ENCODE data around the gene CHST13. TPM values are rescaled to one million over a fixed set of nuclear protein-coding genes. Genes with fewer than 3 reads are reported as not detected.

CHST13 gene
- total and polyA plus RNA-seq, 4 donors: 0.33 to 0.55 TPM; not detected in 2

- intact Hi-C loops (cut with DNase I): loop anchor here in 1 of 2 donors (10.0 kb wide), 1 partner anchor 215 kb away; no protein-coding TSS in a partner anchor
- Histone ChIP-seq H3K4me3 (ENCODE audit: low read length in 2 of 2) (no peak overlapping the region), H3K27ac (ENCODE audit: low read depth in 1 of 2, low read length in 2 of 2) (no peak overlapping the region), H3K9me3 (ENCODE audit: control insufficient read depth, low read length) (no peaks in the 10 kb centered on the region), H3K4me1 (ENCODE audit: control insufficient read depth in 1 of 2, insufficient read depth in 2 of 2, low read length in 2 of 2) (no peaks in the 10 kb centered on the region), H3K36me3 (ENCODE audit: control insufficient read depth in 1 of 2, insufficient read depth in 2 of 2, low read length in 1 of 2) (no peaks in the 10 kb centered on the region), H3K27me3 (ENCODE audit: control insufficient read depth in 1 of 2, insufficient read depth in 2 of 2, low read length in 1 of 2) (no peaks in the 10 kb centered on the region)
- peak in 1 of 2 donors; percentile 50 for DNase-seq
- no peak for ATAC-seq (ENCODE audit: low FRiP score)
- 79 to 93% methylated on average over 1 of the region's 1 CpG for WGBS, 2 donors
These were observed 44.3 kb upstream of the CHST13 start for GRCh38 chr3:126479642-126480041.

- Histone ChIP-seq H3K36me3 (ENCODE audit: control insufficient read depth in 1 of 2, insufficient read depth in 2 of 2, low read length in 1 of 2) (no peaks in the 10 kb centered on the region), H3K9me3 (ENCODE audit: control insufficient read depth, low read length) (no peaks in the 10 kb centered on the region), H3K27ac (ENCODE audit: low read depth in 1 of 2, low read length in 2 of 2) (no peak overlapping the region), H3K4me1 (ENCODE audit: control insufficient read depth in 1 of 2, insufficient read depth in 2 of 2, low read length in 2 of 2) (no peaks in the 10 kb centered on the region), H3K4me3 (ENCODE audit: low read length in 2 of 2) (no peak overlapping the region), H3K27me3 (ENCODE audit: control insufficient read depth in 1 of 2, insufficient read depth in 2 of 2, low read length in 1 of 2) (no peaks in the 10 kb centered on the region)
- 87 to 92% methylated on average over 5 of the region's 5 CpGs for WGBS, 2 donors
- no peak for ATAC-seq (ENCODE audit: low FRiP score)
- intact Hi-C loops (cut with DNase I): no loop called here
- peak in 1 of 2 donors; percentile 43 for DNase-seq
These were observed 43.7 kb upstream of the CHST13 start for GRCh38 chr3:126480206-126480605.

GRCh38 chr3:126480861-126481260 is 43.1 kb upstream of the CHST13 start:
- DNase-seq (peak in 1 of 2 donors; percentile 77), ATAC-seq (ENCODE audit: low FRiP score) (no peak)
- 23 to 33% methylated on average over 8 of the region's 8 CpGs for WGBS, 2 donors

GRCh38 chr3:126481808-126482502 is 42.0 kb upstream of the CHST13 start:
- no peaks in the 10 kb centered on the region for H3K4me1 ChIP-seq (ENCODE audit: control insufficient read depth in 1 of 2, insufficient read depth in 2 of 2, low read length in 2 of 2)
- WGBS, 2 donors: 91 to 93% methylated on average over 16 of the region's 16 CpGs
- no peak for ATAC-seq (ENCODE audit: low FRiP score)
- no peaks in the 10 kb centered on the region for H3K36me3 ChIP-seq (ENCODE audit: control insufficient read depth in 1 of 2, insufficient read depth in 2 of 2, low read length in 1 of 2)
- H3K9me3 ChIP-seq (ENCODE audit: control insufficient read depth, low read length): no peaks in the 10 kb centered on the region
- no peak overlapping the region for H3K27ac ChIP-seq (ENCODE audit: low read depth in 1 of 2, low read length in 2 of 2)
- H3K4me3 ChIP-seq (ENCODE audit: low read length in 2 of 2): no peak overlapping the region
- peak in 1 of 2 donors; percentile 82 for DNase-seq
- intact Hi-C loops (cut with DNase I): no loop called here
- no peaks in the 10 kb centered on the region for H3K27me3 ChIP-seq (ENCODE audit: control insufficient read depth in 1 of 2, insufficient read depth in 2 of 2, low read length in 1 of 2)

More at GRCh38 chr3:126480861-126481260, 43.1 kb upstream of the CHST13 start:
- intact Hi-C loops (cut with DNase I): no loop called here
- no peaks in the 10 kb centered on the region for H3K36me3 ChIP-seq (ENCODE audit: control insufficient read depth in 1 of 2, insufficient read depth in 2 of 2, low read length in 1 of 2)
- no peak overlapping the region for H3K4me3 ChIP-seq (ENCODE audit: low read length in 2 of 2)
- H3K27me3 ChIP-seq (ENCODE audit: control insufficient read depth in 1 of 2, insufficient read depth in 2 of 2, low read length in 1 of 2): no peaks in the 10 kb centered on the region
- no peaks in the 10 kb centered on the region for H3K4me1 ChIP-seq (ENCODE audit: control insufficient read depth in 1 of 2, insufficient read depth in 2 of 2, low read length in 2 of 2)
- no peaks in the 10 kb centered on the region for H3K9me3 ChIP-seq (ENCODE audit: control insufficient read depth, low read length)
- no peak overlapping the region for H3K27ac ChIP-seq (ENCODE audit: low read depth in 1 of 2, low read length in 2 of 2)

GRCh38 chr3:126482503-126483255 is 41.3 kb upstream of the CHST13 start:
- Histone ChIP-seq H3K27ac (ENCODE audit: low read depth in 1 of 2, low read length in 2 of 2) (no peak overlapping the region), H3K27me3 (ENCODE audit: control insufficient read depth in 1 of 2, insufficient read depth in 2 of 2, low read length in 1 of 2) (no peaks in the 10 kb centered on the region), H3K9me3 (ENCODE audit: control insufficient read depth, low read length) (no peaks in the 10 kb centered on the region), H3K36me3 (ENCODE audit: control insufficient read depth in 1 of 2, insufficient read depth in 2 of 2, low read length in 1 of 2) (no peaks in the 10 kb centered on the region), H3K4me3 (ENCODE audit: low read length in 2 of 2) (no peak overlapping the region), H3K4me1 (ENCODE audit: control insufficient read depth in 1 of 2, insufficient read depth in 2 of 2, low read length in 2 of 2) (no peaks in the 10 kb centered on the region)
- DNase-seq: peak in 1 of 2 donors; percentile 66
- intact Hi-C loops (cut with DNase I): no loop called here
- 84 to 97% methylated on average over 15 of the region's 15 CpGs for WGBS, 2 donors
- no peak for ATAC-seq (ENCODE audit: low FRiP score)

GRCh38 chr3:126483321-126483761 is 40.6 kb upstream of the CHST13 start:
- Histone ChIP-seq H3K27me3 (ENCODE audit: control insufficient read depth in 1 of 2, insufficient read depth in 2 of 2, low read length in 1 of 2) (no peaks in the 10 kb centered on the region), H3K9me3 (ENCODE audit: control insufficient read depth, low read length) (no peaks in the 10 kb centered on the region), H3K36me3 (ENCODE audit: control insufficient read depth in 1 of 2, insufficient read depth in 2 of 2, low read length in 1 of 2) (no peaks in the 10 kb centered on the region), H3K27ac (ENCODE audit: low read depth in 1 of 2, low read length in 2 of 2) (no peak overlapping the region), H3K4me1 (ENCODE audit: control insufficient read depth in 1 of 2, insufficient read depth in 2 of 2, low read length in 2 of 2) (no peaks in the 10 kb centered on the region), H3K4me3 (ENCODE audit: low read length in 2 of 2) (no peak overlapping the region)
- peak in 1 of 2 donors; percentile 54 for DNase-seq
- intact Hi-C loops (cut with DNase I): no loop called here
- WGBS, 2 donors: 86 to 91% methylated on average over 14 of the region's 14 CpGs
- ATAC-seq (ENCODE audit: low FRiP score): no peak

GRCh38 chr3:126484148-126484547 is 39.8 kb upstream of the CHST13 start:
- Histone ChIP-seq H3K27me3 (ENCODE audit: control insufficient read depth in 1 of 2, insufficient read depth in 2 of 2, low read length in 1 of 2) (no peaks in the 10 kb centered on the region), H3K4me3 (ENCODE audit: low read length in 2 of 2) (no peak overlapping the region), H3K9me3 (ENCODE audit: control insufficient read depth, low read length) (no peaks in the 10 kb centered on the region), H3K27ac (ENCODE audit: low read depth in 1 of 2, low read length in 2 of 2) (no peak overlapping the region), H3K4me1 (ENCODE audit: control insufficient read depth in 1 of 2, insufficient read depth in 2 of 2, low read length in 2 of 2) (no peaks in the 10 kb centered on the region), H3K36me3 (ENCODE audit: control insufficient read depth in 1 of 2, insufficient read depth in 2 of 2, low read length in 1 of 2) (no peaks in the 10 kb centered on the region)
- 94 to 96% methylated on average over 3 of the region's 3 CpGs for WGBS, 2 donors
- intact Hi-C loops (cut with DNase I): no loop called here
- DNase-seq (no peak), ATAC-seq (ENCODE audit: low FRiP score) (no peak)

- Histone ChIP-seq H3K4me1 (ENCODE audit: control insufficient read depth in 1 of 2, insufficient read depth in 2 of 2, low read length in 2 of 2) (no peaks in the 10 kb centered on the region), H3K36me3 (ENCODE audit: control insufficient read depth in 1 of 2, insufficient read depth in 2 of 2, low read length in 1 of 2) (no peaks in the 10 kb centered on the region), H3K27ac (ENCODE audit: low read depth in 1 of 2, low read length in 2 of 2) (no peak overlapping the region), H3K27me3 (ENCODE audit: control insufficient read depth in 1 of 2, insufficient read depth in 2 of 2, low read length in 1 of 2) (no peaks in the 10 kb centered on the region), H3K9me3 (ENCODE audit: control insufficient read depth, low read length) (no peaks in the 10 kb centered on the region), H3K4me3 (ENCODE audit: low read length in 2 of 2) (no peak overlapping the region)
- intact Hi-C loops (cut with DNase I): no loop called here
- peak in 1 of 2 donors; percentile 24 for DNase-seq
- ATAC-seq (ENCODE audit: low FRiP score): no peak
- 83 to 89% methylated on average over 3 of the region's 3 CpGs for WGBS, 2 donors
These were observed 39.3 kb upstream of the CHST13 start for GRCh38 chr3:126484662-126485061.
